ENCODE results near the gene IFITM1. TPM values are rescaled to one million over a fixed set of nuclear protein-coding genes. Genes with fewer than 3 reads are reported as not detected.
"Not testable (repeated sequence)": the region's sequence is repeated elsewhere in the genome, so short reads cannot be mapped to it uniquely, and the experiment has no call there.

The IFITM1 gene
- total and polyA plus RNA-seq, 7 experiments from 2014 or later, result 97.4 to 2,355 (median 365) TPM

DNA sequence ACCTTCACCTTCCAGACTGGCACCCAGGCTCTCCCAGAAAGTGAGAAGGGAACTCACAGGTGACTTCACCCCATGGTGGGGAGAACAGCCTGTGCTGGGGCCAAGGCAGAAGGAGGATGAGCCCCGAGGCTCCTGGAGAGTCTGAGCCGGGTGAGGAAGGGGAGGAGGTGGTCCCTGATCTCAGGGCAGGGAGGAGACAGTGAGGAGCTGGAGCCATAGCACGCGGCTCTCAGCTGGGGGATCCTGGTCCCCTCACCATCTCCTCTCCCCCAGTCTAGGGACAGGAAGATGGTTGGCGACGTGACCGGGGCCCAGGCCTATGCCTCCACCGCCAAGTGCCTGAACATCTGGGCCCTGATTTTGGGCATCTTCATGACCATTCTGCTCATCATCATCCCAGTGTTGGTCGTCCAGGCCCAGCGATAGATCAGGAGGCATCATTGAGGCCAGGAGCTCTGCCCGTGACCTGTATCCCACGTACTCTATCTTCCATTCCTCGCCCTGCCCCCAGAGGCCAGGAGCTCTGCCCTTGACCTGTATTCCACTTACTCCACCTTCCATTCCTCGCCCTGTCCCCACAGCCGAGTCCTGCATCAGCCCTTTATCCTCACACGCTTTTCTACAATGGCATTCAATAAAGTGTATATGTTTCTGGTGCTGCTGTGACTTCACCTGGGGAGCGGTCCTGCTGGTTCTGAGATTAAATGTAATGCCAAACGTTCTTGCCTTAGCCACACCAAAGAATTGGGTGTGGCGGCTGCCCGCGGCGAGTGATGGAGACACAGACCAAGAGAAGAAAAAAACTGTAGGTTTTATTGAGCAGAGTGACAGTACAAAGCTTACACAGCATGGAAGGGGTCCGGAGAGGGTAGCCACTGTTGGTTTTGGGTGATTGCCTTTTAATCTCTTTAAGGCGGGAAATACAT is 4.8 kb upstream of the IFITM1 start:
- H3K9me3 ChIP-seq (ENCODE audit: control insufficient read depth in 2 of 3, low read length in 3 of 3); ATAC-seq; H3K36me3 ChIP-seq (ENCODE audit: control insufficient read depth in 2 of 3, insufficient read depth in 3 of 3, low read length in 3 of 3); H3K9me3 Mint-ChIP-seq; H3K27me3 Mint-ChIP-seq; H3K27me3 ChIP-seq (ENCODE audit: control insufficient read depth in 2 of 2, insufficient read depth in 2 of 2, low read length in 2 of 2): not testable (repeated sequence)
- Histone ChIP-seq H3K27ac (ENCODE audit: low read depth, low read length) (peak overlapping the region; percentile 95), H3K4me3 (ENCODE audit: low read length) (peak overlapping the region; percentile 72), H3K4me1 (ENCODE audit: control insufficient read depth in 2 of 2, insufficient read depth in 2 of 2, low read length in 2 of 2) (peaks cover 29 to 42% of the 10 kb centered on the region in 2 donors)
- ChIA-PET CTCF (interaction anchor here (0.9 to 1.9 kb wide), 5 partner anchors 9 to 142 kb away, joined by 3 to 10 read pairs (median 3); partner anchors contain the start of gene PTDSS2), POLR2A (interaction anchor here (0.6 to 2.0 kb wide), 19 partner anchors 8 to 197 kb away, joined by 3 to 16 read pairs (median 4); partner anchors contain the start of genes BET1L and RIC8A)
- Mint-ChIP-seq H3K36me3 (peaks cover 0 to 31% (median 9%) of the 10 kb centered on the region in 5 donors), H3K4me1 (peaks cover 37 to 58% (median 48%) of the 10 kb centered on the region in 7 donors), H3K27ac (peak overlapping the region; percentile 95 to 99 (median 96)), H3K4me3 (peak overlapping the region; percentile 91 to 99 (median 95))
- intact Hi-C loops (cut with micrococcal nuclease), result loop anchor here in 1 of 2 donors (2.0 to 5.0 kb wide), 3 partner anchors 28 to 198 kb away; partner anchors contain the start of gene RNH1
- peak in 3 of 9 donors; percentile 42 to 51 (median 50) for DNase-seq

DNA sequence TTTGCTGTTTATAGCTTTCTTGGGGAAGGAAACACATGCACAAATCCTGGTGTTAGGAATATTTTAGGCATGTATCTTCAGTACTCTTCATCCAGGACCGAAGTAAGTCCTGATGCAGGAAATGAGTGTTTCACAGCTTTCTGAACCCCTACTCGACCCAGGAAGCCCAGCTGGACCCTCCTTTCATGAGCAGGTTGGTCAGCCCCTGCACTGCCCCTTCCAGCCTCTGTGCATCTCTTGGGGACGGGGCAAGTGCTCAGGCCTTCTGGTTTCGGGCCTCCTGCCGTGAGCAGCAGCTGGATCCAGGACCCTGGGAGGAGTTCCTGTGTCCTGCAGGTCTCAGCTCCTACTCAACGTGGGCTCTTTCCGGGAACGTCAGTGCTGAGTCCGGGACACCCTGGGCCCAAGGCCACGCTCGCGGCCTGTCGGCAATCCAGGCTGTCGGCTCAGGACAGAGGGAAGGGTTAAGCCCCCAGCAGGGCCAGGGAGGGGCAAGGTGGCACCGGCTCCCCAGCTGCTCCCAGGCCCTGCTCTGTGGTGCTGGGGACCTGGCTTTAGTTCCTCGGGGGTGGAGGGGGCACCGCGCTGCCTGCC is 3.8 kb upstream of the IFITM1 start:
- CTCF ChIA-PET, result interaction anchor here (0.6 to 1.9 kb wide), 4 partner anchors 9 to 140 kb away, joined by 3 to 10 read pairs (median 4); partner anchors contain the start of gene PTDSS2
- not testable (repeated sequence) for H3K27me3 Mint-ChIP-seq; DNase-seq; ATAC-seq; H3K36me3 ChIP-seq (ENCODE audit: control insufficient read depth in 2 of 3, insufficient read depth in 3 of 3, low read length in 3 of 3); H3K9me3 ChIP-seq (ENCODE audit: control insufficient read depth in 2 of 3, low read length in 3 of 3); H3K27me3 ChIP-seq (ENCODE audit: control insufficient read depth in 2 of 2, insufficient read depth in 2 of 2, low read length in 2 of 2); H3K9me3 Mint-ChIP-seq
- intact Hi-C loops (cut with micrococcal nuclease), result loop anchor here (2.0 to 5.0 kb wide), 3 partner anchors 29 to 197 kb away; partner anchors contain the start of gene RNH1 (in 2 of the 2)
- H3K4me1 Mint-ChIP-seq, result peaks cover 36 to 57% (median 46%) of the 10 kb centered on the region in 7 donors
- Histone ChIP-seq H3K4me1 (ENCODE audit: control insufficient read depth in 2 of 2, insufficient read depth in 2 of 2, low read length in 2 of 2) (peaks cover 24 to 42% of the 10 kb centered on the region in 2 donors), H3K4me3 (ENCODE audit: low read length) (peak overlapping the region; percentile 72), H3K27ac (ENCODE audit: low read depth, low read length) (peak overlapping the region; percentile 95)
- peaks cover 7 to 42% (median 15%) of the 10 kb centered on the region in 5 donors for H3K36me3 Mint-ChIP-seq
- H3K4me3 Mint-ChIP-seq, result peak overlapping the region; percentile 91 to 99 (median 95)
- POLR2A ChIA-PET, result interaction anchor here (1.0 to 2.0 kb wide), 13 partner anchors 9 to 196 kb away, joined by 3 to 16 read pairs (median 5); partner anchors contain the start of genes BET1L and RIC8A
- peak overlapping the region; percentile 95 to 99 (median 96) for H3K27ac Mint-ChIP-seq

DNA sequence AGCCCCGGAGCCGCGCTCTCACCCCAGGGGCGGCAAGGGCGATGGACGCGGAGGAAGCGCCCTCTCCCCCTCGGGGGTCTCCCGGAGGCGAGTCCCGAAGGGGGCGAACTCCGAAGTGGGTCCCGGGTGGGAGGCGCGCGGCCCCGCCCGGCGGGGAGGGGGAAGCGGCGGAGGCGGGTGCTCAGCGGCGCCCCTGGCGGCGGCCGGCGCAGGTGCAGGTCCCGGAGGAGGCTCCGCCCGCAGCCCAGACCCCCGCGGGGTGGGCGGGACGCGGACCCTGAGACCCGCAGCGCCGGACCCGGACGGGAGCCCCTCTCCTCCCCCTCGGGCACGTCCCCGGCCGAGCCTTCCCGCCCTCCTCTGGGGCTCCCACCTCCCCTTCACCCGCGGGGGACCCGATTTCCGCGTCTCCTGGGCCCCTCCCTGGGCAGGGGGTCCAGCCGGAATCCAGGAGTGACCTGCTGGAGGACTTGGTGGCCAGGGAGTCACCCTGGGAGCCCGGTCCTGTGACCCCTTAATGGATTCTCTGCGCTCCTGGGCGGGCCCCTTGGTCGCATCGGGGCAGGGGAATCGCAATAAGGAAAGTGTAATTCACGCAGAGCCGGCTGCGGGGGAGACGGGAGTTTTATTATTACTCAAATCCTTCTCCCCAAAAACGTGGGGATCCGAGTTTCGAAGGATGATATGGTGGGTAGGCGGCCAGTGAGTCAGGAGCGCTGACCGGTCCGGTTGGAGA is 2.7 kb upstream of the IFITM1 start:
- H3K27ac ChIP-seq (ENCODE audit: low read depth, low read length), result peak overlapping the region; percentile 95
- CTCF ChIA-PET, result interaction anchor here (2.3 kb wide), 1 partner anchor 44 kb away, joined by 12 read pairs; no protein-coding TSS in a partner anchor
- peak overlapping the region; percentile 94 to 99 (median 99) for H3K27ac Mint-ChIP-seq
- peaks cover 18 to 42% of the 10 kb centered on the region in 2 donors for H3K4me1 ChIP-seq (ENCODE audit: control insufficient read depth in 2 of 2, insufficient read depth in 2 of 2, low read length in 2 of 2)
- DNase-seq, result peak in 1 of 9 donors; percentile 47
- peak overlapping the region; percentile 71 for H3K4me3 ChIP-seq (ENCODE audit: low read length)
- H3K9me3 Mint-ChIP-seq; H3K27me3 ChIP-seq (ENCODE audit: control insufficient read depth in 2 of 2, insufficient read depth in 2 of 2, low read length in 2 of 2); H3K9me3 ChIP-seq (ENCODE audit: control insufficient read depth in 2 of 3, low read length in 3 of 3); H3K27me3 Mint-ChIP-seq: not testable (repeated sequence)
- ATAC-seq, result peak; percentile 61
- intact Hi-C loops (cut with micrococcal nuclease), result loop anchor here in 1 of 2 donors (5.0 kb wide), 2 partner anchors 106 to 196 kb away; partner anchors contain the start of gene RNH1
- POLR2A ChIA-PET, result interaction anchor here (1.0 to 6.9 kb wide), 7 partner anchors 14 to 103 kb away, joined by 5 to 54 read pairs (median 12); partner anchors contain the start of gene PGGHG
- H3K36me3 ChIP-seq (ENCODE audit: control insufficient read depth in 2 of 3, insufficient read depth in 3 of 3, low read length in 3 of 3), result peaks cover 0 to 15% (median 5%) of the 10 kb centered on the region in 3 experiments
- peak overlapping the region; percentile 88 to 100 (median 96) for H3K4me3 Mint-ChIP-seq
- H3K4me1 Mint-ChIP-seq, result peaks cover 25 to 49% (median 35%) of the 10 kb centered on the region in 7 donors
- H3K36me3 Mint-ChIP-seq, result peaks cover 8 to 47% (median 15%) of the 10 kb centered on the region in 5 donors

DNA sequence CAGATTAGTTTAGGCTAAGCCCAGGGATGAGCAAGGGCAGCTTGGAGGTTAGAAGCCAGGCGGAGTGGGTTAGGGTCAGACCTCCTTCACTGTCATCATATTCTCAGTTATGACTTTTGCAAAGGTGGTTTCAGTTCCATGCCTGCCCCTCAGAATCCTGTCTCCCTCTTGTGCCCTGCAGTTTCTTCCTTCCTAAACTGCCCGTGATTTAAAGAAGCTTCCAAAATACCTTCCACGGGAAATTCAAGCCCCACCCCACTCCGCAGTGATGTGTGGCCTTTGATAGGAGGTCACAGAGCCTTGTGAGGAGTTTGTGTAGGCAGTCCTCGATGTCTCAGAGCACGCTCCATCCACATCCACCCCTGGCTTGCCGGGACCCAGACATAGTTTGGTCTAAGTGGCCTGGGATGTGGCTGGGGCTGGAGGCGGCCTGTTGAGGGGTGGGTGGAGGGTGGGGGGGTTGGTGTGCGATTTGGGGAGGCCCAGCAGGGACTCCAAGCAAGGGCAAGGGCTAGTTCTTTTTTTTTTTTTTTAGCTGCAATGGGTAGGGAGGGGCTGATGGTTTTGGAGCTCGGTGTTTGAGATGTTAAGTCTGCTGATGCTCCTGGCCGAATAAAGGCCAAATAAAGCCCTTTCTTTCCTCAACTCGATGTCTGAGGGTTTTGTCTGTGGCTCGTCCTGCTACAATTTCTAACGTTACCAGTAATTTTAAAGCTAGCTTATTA is 1.6 kb upstream of the IFITM1 start:
- CTCF ChIA-PET, result interaction anchor here (0.7 to 2.3 kb wide), 7 partner anchors 12 to 138 kb away, joined by 3 to 12 read pairs (median 3); partner anchors contain the start of gene PTDSS2
- peaks cover 32 to 50% (median 38%) of the 10 kb centered on the region in 7 donors for H3K4me1 Mint-ChIP-seq
- H3K4me1 ChIP-seq (ENCODE audit: control insufficient read depth in 2 of 2, insufficient read depth in 2 of 2, low read length in 2 of 2), result peaks cover 11 to 38% of the 10 kb centered on the region in 2 donors
- peaks cover 0 to 3% (median 0%) of the 10 kb centered on the region in 5 donors for H3K27me3 Mint-ChIP-seq
- intact Hi-C loops (cut with micrococcal nuclease), result loop anchor here in 1 of 2 donors (1.0 to 5.0 kb wide), 5 partner anchors 43 to 195 kb away; partner anchors contain the start of genes PSMD13, RNH1 and SIRT3
- peaks cover 8 to 57% (median 24%) of the 10 kb centered on the region in 5 donors for H3K36me3 Mint-ChIP-seq
- H3K9me3 Mint-ChIP-seq, result no peaks in the 10 kb centered on the region
- ATAC-seq, result no peak
- H3K27ac Mint-ChIP-seq, result peak overlapping the region; percentile 94 to 99 (median 99)
- H3K36me3 ChIP-seq (ENCODE audit: control insufficient read depth in 2 of 3, insufficient read depth in 3 of 3, low read length in 3 of 3), result peaks cover 0 to 19% (median 8%) of the 10 kb centered on the region in 3 experiments
- peak overlapping the region; percentile 71 for H3K4me3 ChIP-seq (ENCODE audit: low read length)
- peak overlapping the region; percentile 95 for H3K27ac ChIP-seq (ENCODE audit: low read depth, low read length)
- DNase-seq, result peak in 3 of 9 donors; percentile 33 to 55 (median 42)
- POLR2A ChIA-PET, result interaction anchor here (0.6 to 6.9 kb wide), 16 partner anchors 11 to 105 kb away, joined by 3 to 54 read pairs (median 6); partner anchors contain the start of genes BET1L, PGGHG and RIC8A
- peak overlapping the region; percentile 88 to 100 (median 96) for H3K4me3 Mint-ChIP-seq
- no peaks in the 10 kb centered on the region for H3K27me3 ChIP-seq (ENCODE audit: control insufficient read depth in 2 of 2, insufficient read depth in 2 of 2, low read length in 2 of 2)
- no peaks in the 10 kb centered on the region for H3K9me3 ChIP-seq (ENCODE audit: control insufficient read depth in 2 of 3, low read length in 3 of 3)

DNA sequence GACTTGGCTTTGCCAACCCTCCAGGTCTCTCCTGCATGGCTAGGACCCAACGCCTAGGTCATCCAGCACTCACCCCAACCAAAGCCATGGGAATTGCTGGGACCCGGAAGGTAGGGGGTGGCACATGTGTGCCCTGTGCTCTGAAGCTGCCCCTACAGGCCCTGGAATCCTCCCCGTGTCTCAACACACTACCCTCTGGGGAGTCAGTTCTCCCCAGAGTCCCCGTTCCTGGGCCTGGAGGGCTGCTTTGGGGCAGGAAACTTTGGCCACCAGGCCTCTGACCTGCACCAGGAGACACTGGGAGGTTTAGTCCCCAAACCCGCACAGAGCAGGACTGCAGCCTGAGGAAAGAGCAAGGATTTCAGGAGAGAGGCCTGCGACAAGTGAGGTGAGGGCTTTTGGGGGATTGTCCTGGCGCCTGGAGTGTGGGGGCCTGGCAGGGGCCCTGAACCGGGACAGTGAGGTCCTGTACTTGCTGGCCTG is 495 bp upstream of the IFITM1 start:
- ATAC-seq, result no peak
- no peaks in the 10 kb centered on the region for H3K27me3 ChIP-seq (ENCODE audit: control insufficient read depth in 2 of 2, insufficient read depth in 2 of 2, low read length in 2 of 2)
- peak overlapping the region; percentile 71 for H3K4me3 ChIP-seq (ENCODE audit: low read length)
- H3K27ac ChIP-seq (ENCODE audit: low read depth, low read length), result peak overlapping the region; percentile 95
- peaks cover 13 to 40% of the 10 kb centered on the region in 2 donors for H3K4me1 ChIP-seq (ENCODE audit: control insufficient read depth in 2 of 2, insufficient read depth in 2 of 2, low read length in 2 of 2)
- CTCF ChIA-PET, result interaction anchor here (1.5 to 2.3 kb wide), 4 partner anchors 24 to 45 kb away, joined by 3 to 12 read pairs (median 5); no protein-coding TSS in a partner anchor
- Mint-ChIP-seq H3K27me3 (peaks cover 0 to 3% (median 0%) of the 10 kb centered on the region in 5 donors), H3K36me3 (peaks cover 6 to 57% (median 24%) of the 10 kb centered on the region in 5 donors), H3K27ac (peak overlapping the region; percentile 94 to 99 (median 99)), H3K9me3 (no peaks in the 10 kb centered on the region), H3K4me1 (peaks cover 29 to 46% (median 35%) of the 10 kb centered on the region in 7 donors), H3K4me3 (peak overlapping the region; percentile 88 to 100 (median 96))
- intact Hi-C loops (cut with micrococcal nuclease), result loop anchor here in 1 of 2 donors (2.0 to 5.0 kb wide), 4 partner anchors 45 to 194 kb away; partner anchors contain the start of gene RNH1
- DNase-seq, result peak in 1 of 9 donors; percentile 15
- H3K9me3 ChIP-seq (ENCODE audit: control insufficient read depth in 2 of 3, low read length in 3 of 3), result no peaks in the 10 kb centered on the region
- POLR2A ChIA-PET, result interaction anchor here (0.5 to 6.9 kb wide), 10 partner anchors 10 to 136 kb away, joined by 3 to 54 read pairs (median 10); partner anchors contain the start of genes BET1L and RIC8A
- peaks cover 0 to 19% (median 8%) of the 10 kb centered on the region in 3 experiments for H3K36me3 ChIP-seq (ENCODE audit: control insufficient read depth in 2 of 3, insufficient read depth in 3 of 3, low read length in 3 of 3)
